Measurements from ENCODE around the gene BTBD10. TPM values are rescaled to one million over a fixed set of nuclear protein-coding genes. Genes with fewer than 3 reads are reported as not detected.

BTBD10 gene
- total RNA-seq, 1 experiment from 2014 or later = 23.3 TPM

DNA sequence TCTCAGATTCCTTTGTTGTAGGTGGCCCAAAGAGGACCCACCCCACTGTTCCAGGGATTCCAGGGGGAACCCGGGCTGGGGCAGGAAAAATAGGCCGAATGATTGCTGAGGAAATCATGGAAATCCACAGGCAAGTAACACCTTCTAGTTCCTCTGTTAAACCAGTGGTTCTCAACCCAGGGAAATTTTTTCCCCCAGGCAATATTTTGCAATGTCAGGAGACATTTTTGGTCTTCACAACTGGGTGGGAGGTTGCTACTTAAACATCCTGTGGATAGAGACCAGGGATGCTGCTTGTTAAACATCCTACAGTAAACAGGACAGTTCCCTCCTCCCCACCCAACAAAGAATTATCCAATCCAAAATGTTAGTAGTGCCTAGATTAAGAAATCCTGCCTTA lies 84.7 kb downstream of the BTBD10 start:
- DNase-seq = no peak
- Histone ChIP-seq H4K8ac (replicated peaks; ENCODE audit: insufficient read length, low read depth, low read length) (no peak overlapping the region), H3K27me3 (ENCODE audit: insufficient read depth, low read length) (no peaks in the 10 kb centered on the region), H4K91ac (ENCODE audit: insufficient read length, low read depth, low read length) (no peak overlapping the region), H2BK12ac (ENCODE audit: insufficient read length, low read depth, low read length) (no peak overlapping the region), H4K20me1 (ENCODE audit: control insufficient read depth, insufficient read depth, insufficient read length) (no peaks in the 10 kb centered on the region), H3K9ac (ENCODE audit: extremely low read depth, insufficient read length, low read length) (no peak overlapping the region), H2BK5ac (ENCODE audit: insufficient read length, low read length) (no peak overlapping the region), H2AK5ac (ENCODE audit: insufficient read length, low read length) (no peak overlapping the region), H4K5ac (ENCODE audit: insufficient read length, low read depth, low read length) (no peak overlapping the region), H3K79me2 (ENCODE audit: insufficient read depth, low read length) (no peaks in the 10 kb centered on the region), H3K18ac (ENCODE audit: insufficient read length, low read depth, low read length) (no peak overlapping the region), H3K9me3 (ENCODE audit: control insufficient read depth, low read depth, low read length) (no peaks in the 10 kb centered on the region), H3K4ac (ENCODE audit: low read depth, low read length) (no peak overlapping the region), H3T11ph (ENCODE audit: low read length) (no peak overlapping the region), H3K14ac (ENCODE audit: insufficient read depth, low read length) (no peak overlapping the region), H3K56ac (ENCODE audit: insufficient read length, low read depth, low read length) (no peak overlapping the region), H3K27ac (ENCODE audit: insufficient read length, low read depth, low read length) (no peak overlapping the region), H2BK20ac (ENCODE audit: low read depth, low read length, poor library complexity, severe bottlenecking) (no peak overlapping the region), H3K23me2 (ENCODE audit: insufficient read length, low read depth, low read length, poor library complexity, severe bottlenecking) (no peaks in the 10 kb centered on the region), H3K4me1 (ENCODE audit: insufficient read depth, low read length) (no peaks in the 10 kb centered on the region), H2AFZ (ENCODE audit: low read length) (no peak overlapping the region), H3K4me2 (ENCODE audit: insufficient read depth, insufficient read length, low read length) (no peak overlapping the region), H2BK15ac (ENCODE audit: low read depth, low read length) (no peak overlapping the region), H2BK120ac (ENCODE audit: low read depth, low read length, poor library complexity, severe bottlenecking) (no peak overlapping the region), H3K23ac (ENCODE audit: insufficient read length, low read depth, low read length) (no peak overlapping the region), H3K79me1 (ENCODE audit: insufficient read depth, low read depth, low read length, poor library complexity, severe bottlenecking) (no peaks in the 10 kb centered on the region)
- Mint-ChIP-seq H3K9me3 (no peaks in the 10 kb centered on the region), H3K27me3 (ENCODE audit: low read depth) (no peaks in the 10 kb centered on the region), H3K4me3 (no peak overlapping the region), H3K27ac (no peak overlapping the region), H3K36me3 (ENCODE audit: insufficient read depth in 1 of 3, low read depth in 3 of 3) (no peaks in the 10 kb centered on the region; a peak in 1 of 7 replicates), H3K4me1 (peaks cover 7 to 8% of the 10 kb centered on the region in 2 experiments)
- TF ChIP-seq, protein P1, sequence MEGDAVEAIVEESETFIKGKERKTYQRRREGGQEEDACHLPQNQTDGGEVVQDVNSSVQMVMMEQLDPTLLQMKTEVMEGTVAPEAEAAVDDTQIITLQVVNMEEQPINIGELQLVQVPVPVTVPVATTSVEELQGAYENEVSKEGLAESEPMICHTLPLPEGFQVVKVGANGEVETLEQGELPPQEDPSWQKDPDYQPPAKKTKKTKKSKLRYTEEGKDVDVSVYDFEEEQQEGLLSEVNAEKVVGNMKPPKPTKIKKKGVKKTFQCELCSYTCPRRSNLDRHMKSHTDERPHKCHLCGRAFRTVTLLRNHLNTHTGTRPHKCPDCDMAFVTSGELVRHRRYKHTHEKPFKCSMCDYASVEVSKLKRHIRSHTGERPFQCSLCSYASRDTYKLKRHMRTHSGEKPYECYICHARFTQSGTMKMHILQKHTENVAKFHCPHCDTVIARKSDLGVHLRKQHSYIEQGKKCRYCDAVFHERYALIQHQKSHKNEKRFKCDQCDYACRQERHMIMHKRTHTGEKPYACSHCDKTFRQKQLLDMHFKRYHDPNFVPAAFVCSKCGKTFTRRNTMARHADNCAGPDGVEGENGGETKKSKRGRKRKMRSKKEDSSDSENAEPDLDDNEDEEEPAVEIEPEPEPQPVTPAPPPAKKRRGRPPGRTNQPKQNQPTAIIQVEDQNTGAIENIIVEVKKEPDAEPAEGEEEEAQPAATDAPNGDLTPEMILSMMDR (conservative IDR thresholded peaks at IDR 0.05) = no peak
- WGBS (ENCODE audit: extremely low coverage, insufficient read length, low lambda C conversion rate) = no CpG with 5 or more reads among the region's 2 CpGs

All from H9 (cell line).